Keratinocyte (primary cell): ENCODE measurements around the gene KLHL20. TPM values are rescaled to one million over a fixed set of nuclear protein-coding genes. Genes with fewer than 3 reads are reported as not detected.
"Not testable (repeated sequence)": the region's sequence is repeated elsewhere in the genome, so short reads cannot be mapped to it uniquely, and the experiment has no call there.

Source experiments
- DNase-seq: peaks from one replicate; pipeline ENCODE4 v3.0.0-alpha.2; 2011; ENCODE audit warnings: low read depth, missing footprints, low spot score
- FAIRE-seq: peaks from 2 replicates; lab custom pipeline; 2011; peaks lifted over from hg19 to GRCh38; lab: Jason Lieb, UNC
- H2AFZ ChIP-seq: 2 replicates; pipeline ENCODE4 v1.6.0; 2012; ENCODE audit warnings: low read length, control low read depth, inconsistent platforms; ENCODE audit not compliant: control insufficient read depth
- H3K27ac ChIP-seq: 2 replicates; pipeline ENCODE4 v1.5.1; 2011; ENCODE audit warnings: low read length; ENCODE audit not compliant: control insufficient read depth, insufficient read depth
- H3K27me3 ChIP-seq: 3 replicates; pipeline ENCODE4 v1.6.0; 2011; ENCODE audit warnings: low read length; ENCODE audit not compliant: control insufficient read depth, insufficient read depth; ENCODE audit errors: extremely low read depth
- H3K36me3 ChIP-seq, 2 experiments: 2 replicates in 1 of 2; 3 replicates in 1 of 2; pipeline ENCODE4 v1.5.1; 2011; ENCODE audit warnings: low read length in 2 of 2, mild to moderate bottlenecking in 1 of 2; ENCODE audit not compliant: control insufficient read depth in 2 of 2, insufficient read depth in 2 of 2; ENCODE audit errors: extremely low read depth in 1 of 2
- H3K4me1 ChIP-seq: 3 replicates; pipeline ENCODE4 v1.5.1; 2011; ENCODE audit warnings: low read length; ENCODE audit not compliant: control insufficient read depth, insufficient read depth; ENCODE audit errors: extremely low read depth
- H3K4me2 ChIP-seq: 3 replicates; pipeline ENCODE4 v1.6.0; 2011; ENCODE audit warnings: low read depth, low read length; ENCODE audit not compliant: control insufficient read depth, insufficient read depth; ENCODE audit errors: extremely low read depth
- H3K4me3 ChIP-seq, 3 experiments: fragments of 200-600 bp in 1 of 3; sonication (generic) in 1 of 3; 2 replicates in 2 of 3; 3 replicates in 1 of 3; pipeline ENCODE4 v1.5.1; 2011 to 2016; ENCODE audit warnings: low read length in 3 of 3, mild to moderate bottlenecking in 3 of 3, control low read depth in 2 of 3, inconsistent platforms in 1 of 3, low read depth in 1 of 3, mixed read lengths in 1 of 3, mixed run types in 1 of 3, moderate library complexity in 1 of 3; ENCODE audit not compliant: control insufficient read depth in 2 of 3, insufficient read depth in 2 of 3; ENCODE audit errors: extremely low read depth in 1 of 3
- H3K79me2 ChIP-seq: 2 replicates; pipeline ENCODE4 v1.6.0; 2012; ENCODE audit warnings: low read length; ENCODE audit not compliant: control insufficient read depth, insufficient read depth
- H3K9ac ChIP-seq: 3 replicates; pipeline ENCODE4 v1.6.0; 2011; ENCODE audit warnings: low read length; ENCODE audit not compliant: control insufficient read depth, insufficient read depth; ENCODE audit errors: extremely low read depth
- H3K9me1 ChIP-seq: 3 replicates; pipeline ENCODE4 v1.6.0; 2011; ENCODE audit warnings: low read length; ENCODE audit not compliant: control insufficient read depth, insufficient read depth; ENCODE audit errors: extremely low read depth
- H3K9me3 ChIP-seq: 2 replicates; pipeline ENCODE4 v1.5.1; 2012; ENCODE audit warnings: low read depth, low read length; ENCODE audit not compliant: control insufficient read depth
- H4K20me1 ChIP-seq: 3 replicates; pipeline ENCODE4 v1.6.0; 2011; ENCODE audit warnings: low read length; ENCODE audit not compliant: control insufficient read depth, insufficient read depth; ENCODE audit errors: extremely low read depth
- CTCF ChIP-seq, 3 experiments: IDR thresholded peaks in 1 of 3; conservative IDR thresholded peaks in 1 of 3; optimal IDR thresholded peaks in 1 of 3; 2 replicates in 2 of 3; 3 replicates in 1 of 3; pipeline versions ENCODE3 to v1.5.1; 2011; ENCODE audit warnings: low read length in 3 of 3, mild to moderate bottlenecking in 3 of 3, moderate library complexity in 2 of 3, control low read depth in 1 of 3, inconsistent platforms in 1 of 3; ENCODE audit not compliant: insufficient read depth in 2 of 3; ENCODE audit errors: extremely low read depth in 1 of 3
- EZH2 ChIP-seq: IDR thresholded peaks from one replicate; pipeline ENCODE4 v1.6.1; 2012; ENCODE audit warnings: inconsistent platforms, mild to moderate bottlenecking, low read length, moderate library complexity
- dilution Hi-C: fragments of 300-500 bp; cut with MboI; formaldehyde crosslinking; loops from one replicate; pipeline ENCODE4 v1.7.0; 2020; ENCODE audit warnings: low sequenced_read_pairs; ENCODE audit not compliant: extremely low pct_ligation_motif_present
- polyA plus RNA-seq, 5 experiments: library from polyadenylated mRNA; depleted of rRNA in 3 of 5; stranded (reverse) in 3 of 5; stranded (forward) in 1 of 5; unstranded in 1 of 5; fragments of >200 nt; gene quantifications; 1 replicate in 1 of 5; 2 replicates in 3 of 5; 3 replicates in 1 of 5; pipeline versions ENCODE4 v1.2.1 to v1.2.3, GENCODE V29; 2011 to 2012; ENCODE audit warnings: missing spikeins in 2 of 5, low read depth in 1 of 5, low replicate concordance in 1 of 5

KLHL20 gene
- polyA plus RNA-seq, 1 donor (not counting 4 experiments of a cell fraction or from before 2014, with no cell fraction given) = 17.4 TPM

GRCh38 chr1:173768206-173768605 is 53.4 kb downstream of the KLHL20 start:
- no peak overlapping the region for H2AFZ ChIP-seq
- H3K27me3 ChIP-seq = no peaks in the 10 kb centered on the region
- no peak for TF ChIP-seq CTCF (optimal IDR thresholded peaks at IDR 0.05 in 1 of 3, IDR thresholded peaks at IDR 0.05 in 1 of 3, conservative IDR thresholded peaks at IDR 0.05 in 1 of 3; ENCODE audit: extremely low read depth in 1 of 3, insufficient read depth in 2 of 3, low read length in 3 of 3)
- TF ChIP-seq EZH2 = no peak
- H3K9me3 ChIP-seq = no peaks in the 10 kb centered on the region
- no peak overlapping the region for H3K4me2 ChIP-seq
- no peak for DNase-seq
- H3K9ac ChIP-seq = no peak overlapping the region
- no peaks in the 10 kb centered on the region for H3K9me1 ChIP-seq
- FAIRE-seq = no peak
- no peaks in the 10 kb centered on the region for H4K20me1 ChIP-seq
- no peaks in the 10 kb centered on the region for H3K4me1 ChIP-seq
- H3K79me2 ChIP-seq = no peaks in the 10 kb centered on the region
- no peak overlapping the region for H3K27ac ChIP-seq
- no peaks in the 10 kb centered on the region for H3K36me3 ChIP-seq
- no peak overlapping the region for H3K4me3 ChIP-seq
- dilution Hi-C loops = no loop called here

GRCh38 chr1:173768827-173769226 is 54.0 kb downstream of the KLHL20 start:
- no peak for FAIRE-seq

GRCh38 chr1:173770330-173770729 is 55.5 kb downstream of the KLHL20 start:
- H3K27ac ChIP-seq, H3K79me2 ChIP-seq, H3K4me1 ChIP-seq, H3K4me3 ChIP-seq, H4K20me1 ChIP-seq, H3K27me3 ChIP-seq, dilution Hi-C loops, H2AFZ ChIP-seq, H3K9me1 ChIP-seq, H3K9me3 ChIP-seq, FAIRE-seq, H3K4me2 ChIP-seq, DNase-seq, H3K9ac ChIP-seq, H3K36me3 ChIP-seq: not testable (repeated sequence)

More at GRCh38 chr1:173768827-173769226, 54.0 kb downstream of the KLHL20 start:
- Histone ChIP-seq H3K4me2 (no peak overlapping the region), H3K9me1 (no peaks in the 10 kb centered on the region), H2AFZ (no peak overlapping the region), H3K9ac (no peak overlapping the region), H3K27ac (no peak overlapping the region), H3K36me3 (no peaks in the 10 kb centered on the region), H3K4me3 (no peak overlapping the region), H4K20me1 (no peaks in the 10 kb centered on the region), H3K79me2 (no peaks in the 10 kb centered on the region), H3K27me3 (no peaks in the 10 kb centered on the region), H3K9me3 (no peaks in the 10 kb centered on the region), H3K4me1 (no peaks in the 10 kb centered on the region)
- dilution Hi-C loops = no loop called here
- no peak for DNase-seq
- TF ChIP-seq CTCF (optimal IDR thresholded peaks at IDR 0.05 in 1 of 3, IDR thresholded peaks at IDR 0.05 in 1 of 3, conservative IDR thresholded peaks at IDR 0.05 in 1 of 3; ENCODE audit: extremely low read depth in 1 of 3, insufficient read depth in 2 of 3, low read length in 3 of 3) = no peak
